Measurements from ENCODE around the gene GPR107. TPM values are rescaled to one million over a fixed set of nuclear protein-coding genes. Genes with fewer than 3 reads are reported as not detected.

The GPR107 gene
- total and polyA plus RNA-seq, 8 donors: 3.4 to 37.8 (median 13.2) TPM

DNA sequence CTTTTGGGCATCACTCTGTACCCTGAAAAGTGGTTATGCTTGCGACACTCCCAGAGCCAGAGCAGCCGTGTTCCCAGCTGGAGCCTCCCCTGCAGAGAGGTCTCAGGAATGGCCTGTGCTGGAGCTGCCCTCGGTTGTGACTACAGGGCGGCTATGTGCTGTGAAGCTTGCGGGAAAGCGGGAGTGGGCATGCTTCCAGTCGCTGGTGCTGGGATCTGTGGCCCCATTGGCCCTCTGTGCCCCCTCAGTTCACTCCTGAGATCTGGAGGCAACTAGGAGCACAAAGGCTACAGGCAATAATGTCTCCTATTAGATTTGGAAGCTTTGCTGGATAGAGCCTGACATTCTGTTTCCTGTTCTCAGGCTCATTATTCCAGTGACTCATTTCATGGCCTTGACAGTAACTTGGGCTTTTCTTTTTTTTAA, 56.9 kb downstream of the GPR107 start:
- intact Hi-C loops (cut with DNase I; ENCODE audit: low total_unique reads): no loop called here
- WGBS, 5 donors: 77 to 92% (median 88%) methylated on average over 7 of the region's 7 CpGs
- DNase-seq: no peak
- H3K9me3 ChIP-seq: no peaks in the 10 kb centered on the region
- peak overlapping the region in 1 of 5 donors; percentile 16 for H3K27ac ChIP-seq
- TF ChIP-seq EP300 (IDR thresholded peaks at IDR 0.05) (no peak), POLR2A (IDR thresholded peaks at IDR 0.05) (no peak), POLR2AphosphoS5 (IDR thresholded peaks at IDR 0.05) (no peak)
- TF ChIP-seq, protein P1, sequence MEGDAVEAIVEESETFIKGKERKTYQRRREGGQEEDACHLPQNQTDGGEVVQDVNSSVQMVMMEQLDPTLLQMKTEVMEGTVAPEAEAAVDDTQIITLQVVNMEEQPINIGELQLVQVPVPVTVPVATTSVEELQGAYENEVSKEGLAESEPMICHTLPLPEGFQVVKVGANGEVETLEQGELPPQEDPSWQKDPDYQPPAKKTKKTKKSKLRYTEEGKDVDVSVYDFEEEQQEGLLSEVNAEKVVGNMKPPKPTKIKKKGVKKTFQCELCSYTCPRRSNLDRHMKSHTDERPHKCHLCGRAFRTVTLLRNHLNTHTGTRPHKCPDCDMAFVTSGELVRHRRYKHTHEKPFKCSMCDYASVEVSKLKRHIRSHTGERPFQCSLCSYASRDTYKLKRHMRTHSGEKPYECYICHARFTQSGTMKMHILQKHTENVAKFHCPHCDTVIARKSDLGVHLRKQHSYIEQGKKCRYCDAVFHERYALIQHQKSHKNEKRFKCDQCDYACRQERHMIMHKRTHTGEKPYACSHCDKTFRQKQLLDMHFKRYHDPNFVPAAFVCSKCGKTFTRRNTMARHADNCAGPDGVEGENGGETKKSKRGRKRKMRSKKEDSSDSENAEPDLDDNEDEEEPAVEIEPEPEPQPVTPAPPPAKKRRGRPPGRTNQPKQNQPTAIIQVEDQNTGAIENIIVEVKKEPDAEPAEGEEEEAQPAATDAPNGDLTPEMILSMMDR (IDR thresholded peaks at IDR 0.05): no peak
- H3K4me3 ChIP-seq: no peak overlapping the region
- no peaks in the 10 kb centered on the region for H3K27me3 ChIP-seq
- H3K36me3 ChIP-seq: peaks cover 14 to 83% (median 74%) of the 10 kb centered on the region in 4 donors
- peaks cover 0 to 18% (median 4%) of the 10 kb centered on the region in 4 donors for H3K4me1 ChIP-seq

DNA sequence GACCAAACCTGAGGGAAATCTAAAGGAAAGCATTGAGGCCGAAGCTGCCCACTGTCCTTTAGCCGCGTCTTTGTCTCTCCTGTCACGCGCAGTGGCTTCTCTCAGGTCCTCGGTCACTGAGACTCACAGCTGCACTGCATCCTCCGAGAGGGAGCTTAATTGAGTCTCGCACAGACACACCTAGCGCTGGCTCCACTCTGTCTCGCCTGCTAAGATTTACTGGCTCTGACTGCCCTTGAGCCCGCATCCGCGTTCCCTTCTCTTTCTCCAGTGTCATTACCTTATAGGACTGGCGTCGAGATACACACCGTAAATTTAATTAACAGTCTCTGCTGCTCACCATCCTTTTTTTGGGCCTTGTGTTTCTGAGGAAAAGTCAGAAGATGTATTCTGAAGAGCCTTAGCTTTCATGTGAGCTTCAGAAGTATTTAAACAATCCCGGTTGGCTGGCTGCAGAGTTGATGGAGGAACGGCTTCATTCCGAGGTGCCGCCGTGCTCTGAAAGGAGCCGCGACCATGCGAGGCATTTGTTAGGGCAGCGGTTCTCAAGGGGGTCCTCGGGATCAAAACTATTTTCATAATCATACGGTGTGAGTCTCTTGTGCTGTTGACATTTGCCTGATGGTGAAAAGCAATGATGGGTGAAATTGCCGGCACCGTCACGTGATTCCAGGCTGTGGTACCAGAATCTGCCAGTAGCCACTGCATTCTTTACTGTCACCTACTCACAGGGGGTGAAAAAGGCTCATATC, 58.3 kb downstream of the GPR107 start:
- TF ChIP-seq, protein P1 (IDR thresholded peaks at IDR 0.05): no peak
- no peak for TF ChIP-seq POLR2A (IDR thresholded peaks at IDR 0.05)
- no peak for TF ChIP-seq POLR2AphosphoS5 (IDR thresholded peaks at IDR 0.05)
- TF ChIP-seq EP300 (IDR thresholded peaks at IDR 0.05): no peak
- H3K27ac ChIP-seq: peak overlapping the region in 1 of 5 donors; percentile 46
- intact Hi-C loops (cut with DNase I; ENCODE audit: low total_unique reads): no loop called here
- H3K27me3 ChIP-seq: no peaks in the 10 kb centered on the region
- H3K36me3 ChIP-seq: peaks cover 8 to 80% (median 71%) of the 10 kb centered on the region in 4 donors
- peaks cover 0 to 16% (median 4%) of the 10 kb centered on the region in 4 donors for H3K4me1 ChIP-seq
- 91 to 93% (median 91%) methylated on average over 30 of the region's 30 CpGs for WGBS, 5 donors
- DNase-seq: no peak
- H3K9me3 ChIP-seq: no peaks in the 10 kb centered on the region
- H3K4me3 ChIP-seq: no peak overlapping the region

DNA sequence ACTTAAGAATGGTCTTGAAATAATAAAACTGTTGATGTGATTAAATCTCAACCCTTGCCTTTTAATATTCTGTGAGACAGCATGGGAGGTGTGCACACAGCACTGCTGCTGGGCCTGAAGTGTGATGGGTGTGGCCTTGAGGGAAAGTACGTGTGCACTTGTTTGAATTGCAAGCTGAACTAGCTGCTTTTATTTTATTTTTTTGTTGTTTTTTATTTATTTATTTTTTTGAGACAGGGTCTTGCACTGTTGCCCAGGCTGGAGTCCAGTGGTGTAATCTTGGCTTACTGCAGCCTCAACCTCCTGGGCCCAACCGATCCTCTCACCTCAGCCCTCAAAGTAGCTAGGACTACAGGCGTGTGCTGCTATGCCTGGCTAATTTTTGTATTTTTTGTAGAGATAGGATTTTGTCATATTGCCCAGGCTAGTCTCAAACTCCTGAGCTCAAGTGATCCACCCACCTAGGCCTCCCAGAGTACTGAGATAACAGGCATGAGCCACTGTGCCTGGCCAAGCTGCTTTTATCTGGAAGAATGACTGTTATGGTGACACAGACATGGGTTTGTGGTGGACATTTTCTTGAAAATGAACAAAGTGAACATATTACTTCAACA, 58.9 kb downstream of the GPR107 start:
- peak overlapping the region in 1 of 5 donors; percentile 46 for H3K27ac ChIP-seq
- H3K4me1 ChIP-seq: peaks cover 0 to 10% (median 2%) of the 10 kb centered on the region in 4 donors
- 72 to 77% (median 76%) methylated on average over 3 of the region's 3 CpGs for WGBS, 5 donors

DNA sequence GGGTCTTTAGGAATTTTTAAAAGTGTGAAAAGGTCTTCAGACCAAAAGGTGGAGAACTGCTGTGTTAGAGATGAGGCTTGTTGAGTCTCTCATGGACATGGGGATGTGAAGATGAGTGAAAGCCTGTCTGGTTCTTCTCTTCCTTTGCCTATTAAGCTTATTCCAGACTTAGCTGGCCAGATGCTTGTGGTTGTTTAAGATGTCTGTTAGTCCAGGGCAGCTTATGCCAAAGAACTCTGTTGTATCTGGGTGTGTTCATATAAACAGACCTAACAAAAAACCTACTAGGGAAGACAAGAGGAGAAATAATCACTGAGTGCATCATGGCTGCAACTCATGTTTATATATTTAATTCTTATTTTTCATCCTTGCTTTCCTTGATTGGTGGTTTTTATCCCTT, 61.0 kb downstream of the GPR107 start:
- no peak overlapping the region for H3K4me3 ChIP-seq
- H3K36me3 ChIP-seq: peaks cover 15 to 80% (median 71%) of the 10 kb centered on the region in 4 donors
- TF ChIP-seq POLR2AphosphoS5 (IDR thresholded peaks at IDR 0.05): no peak
- no peak for TF ChIP-seq POLR2A (IDR thresholded peaks at IDR 0.05)
- no peak for TF ChIP-seq EP300 (IDR thresholded peaks at IDR 0.05)
- TF ChIP-seq, protein P1 (IDR thresholded peaks at IDR 0.05): no peak
- DNase-seq: no peak
- no peak overlapping the region for H3K27ac ChIP-seq
- no peaks in the 10 kb centered on the region for H3K9me3 ChIP-seq
- intact Hi-C loops (cut with DNase I; ENCODE audit: low total_unique reads): no loop called here
- peaks cover 0 to 26% (median 8%) of the 10 kb centered on the region in 4 donors for H3K4me1 ChIP-seq
- H3K27me3 ChIP-seq: no peaks in the 10 kb centered on the region

More for the DNA sequence above, 58.9 kb downstream of the GPR107 start:
- DNase-seq: no peak
- Histone ChIP-seq H3K27me3 (no peaks in the 10 kb centered on the region), H3K4me3 (no peak overlapping the region), H3K9me3 (no peaks in the 10 kb centered on the region), H3K36me3 (peaks cover 8 to 81% (median 71%) of the 10 kb centered on the region in 4 donors)
- intact Hi-C loops (cut with DNase I; ENCODE audit: low total_unique reads): no loop called here
- TF ChIP-seq POLR2AphosphoS5 (IDR thresholded peaks at IDR 0.05): no peak
- TF ChIP-seq, protein P1 (IDR thresholded peaks at IDR 0.05): no peak
- TF ChIP-seq POLR2A (IDR thresholded peaks at IDR 0.05): no peak
- TF ChIP-seq EP300 (IDR thresholded peaks at IDR 0.05): no peak

Data from stomach (tissue), 9 donors.